Body of pancreas (tissue), 4 donors: ENCODE results near the gene IVL. TPM values are rescaled to one million over a fixed set of nuclear protein-coding genes. Genes with fewer than 3 reads are reported as not detected.

ENCODE experiments used
- ATAC-seq: fragments of 150-250 bp; one replicate; pipeline ENCODE4 v1.9.1; 2016
- DNase-seq, 4 donors: peaks; one replicate each; pipeline ENCODE4 v3.0.0-alpha.2; 2019
- H3K27ac ChIP-seq, 4 donors: fragments of 200-600 bp; sonication (generic); 1 replicate in 3 of 4; 2 replicates in 1 of 4; pipeline versions ENCODE4 v1.5.1 to v1.6.1; 2016 to 2019; ENCODE audit warnings: mild to moderate bottlenecking in 1 of 4, mixed read lengths in 1 of 4, moderate library complexity in 1 of 4
- H3K27me3 ChIP-seq, 2 donors: fragments of 200-600 bp; sonication (generic); one replicate each; pipeline ENCODE4 v1.6.0; 2016; ENCODE audit warnings: mild to moderate bottlenecking in 1 of 2
- H3K36me3 ChIP-seq, 2 donors: fragments of 200-600 bp; sonication (generic); replicated peaks in 1 of 2; 2 replicates each; pipeline ENCODE4 v1.5.1; 2016; ENCODE audit warnings: low read depth in 2 of 2; ENCODE audit not compliant: insufficient read depth in 1 of 2
- H3K4me1 ChIP-seq: fragments of 200-600 bp; sonication (generic); one replicate; pipeline ENCODE4 v1.6.0; 2016
- H3K4me3 ChIP-seq, 2 donors: fragments of 200-600 bp; sonication (generic); 1 replicate in 1 of 2; 2 replicates in 1 of 2; pipeline ENCODE4 v1.5.1; 2016 to 2019
- H3K9me3 ChIP-seq, 3 donors: fragments of 200-600 bp; sonication (generic); 1 replicate in 2 of 3; 2 replicates in 1 of 3; pipeline ENCODE4 v1.5.1; 2016
- POLR2A ChIP-seq, 3 donors: fragments of 450-650 bp; IDR thresholded peaks; one replicate each; pipeline ENCODE4 v1.6.1; 2016; ENCODE audit warnings: antibody characterized with exemption in 3 of 3, mild to moderate bottlenecking in 2 of 3
- WGBS, 2 donors: methylation state at CpG; one replicate each; pipeline ENCODE4 v1.1.5; 2017; 5-methylcytosine and 5-hydroxymethylcytosine counted together
- intact Hi-C: fragments of 100-400 bp; cut with DNase I; formaldehyde crosslinking; loops from one replicate; pipeline ENCODE4 v1.15.1; 2023
- total RNA-seq, 2 donors: library from RNA; depleted of rRNA; stranded (reverse); fragments of >200 nt; gene quantifications; one replicate each; pipeline ENCODE4 v1.1.0, GENCODE V29; 2016
- TF ChIP-seq, protein P1 (sequence below), 7 experiments: fragments of 450-650 bp in 4 of 7; fragments of 200-600 bp in 3 of 7; sonication (generic) in 3 of 7; IDR thresholded peaks; one replicate each; pipeline ENCODE4 v1.5.1; 2016 to 2019; ENCODE audit warnings: antibody characterized with exemption in 7 of 7

IVL gene
- total RNA-seq, 2 donors from 2014 or later = not detected

DNA sequence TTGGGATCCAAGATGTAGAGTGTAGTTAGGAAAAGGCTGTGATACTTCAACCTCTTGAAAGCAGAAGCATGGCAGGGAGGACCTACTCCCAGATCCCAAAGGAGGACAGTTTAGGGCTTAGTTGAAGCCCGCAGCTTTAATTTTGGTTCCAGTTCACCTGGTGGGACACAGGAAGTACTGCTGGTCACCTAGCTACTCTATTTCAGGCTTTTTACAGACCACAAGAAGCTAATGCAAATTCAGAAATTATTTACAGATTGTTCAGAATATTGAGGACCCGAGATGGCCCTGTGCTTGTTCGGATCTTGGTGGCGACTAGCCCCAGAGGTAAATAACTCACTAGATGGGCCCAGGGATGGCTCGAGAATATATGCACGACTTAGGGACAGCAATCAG lies 36.6 kb upstream of the IVL start:
- H3K4me1 ChIP-seq = no peaks in the 10 kb centered on the region
- intact Hi-C loops = no loop called here
- no peaks in the 10 kb centered on the region for H3K36me3 ChIP-seq
- DNase-seq = no peak
- H3K4me3 ChIP-seq = no peak overlapping the region
- no peaks in the 10 kb centered on the region for H3K9me3 ChIP-seq
- WGBS, 2 donors = 75 to 80% methylated on average over 6 of the region's 6 CpGs
- no peak overlapping the region for H3K27ac ChIP-seq
- TF ChIP-seq, protein P1, sequence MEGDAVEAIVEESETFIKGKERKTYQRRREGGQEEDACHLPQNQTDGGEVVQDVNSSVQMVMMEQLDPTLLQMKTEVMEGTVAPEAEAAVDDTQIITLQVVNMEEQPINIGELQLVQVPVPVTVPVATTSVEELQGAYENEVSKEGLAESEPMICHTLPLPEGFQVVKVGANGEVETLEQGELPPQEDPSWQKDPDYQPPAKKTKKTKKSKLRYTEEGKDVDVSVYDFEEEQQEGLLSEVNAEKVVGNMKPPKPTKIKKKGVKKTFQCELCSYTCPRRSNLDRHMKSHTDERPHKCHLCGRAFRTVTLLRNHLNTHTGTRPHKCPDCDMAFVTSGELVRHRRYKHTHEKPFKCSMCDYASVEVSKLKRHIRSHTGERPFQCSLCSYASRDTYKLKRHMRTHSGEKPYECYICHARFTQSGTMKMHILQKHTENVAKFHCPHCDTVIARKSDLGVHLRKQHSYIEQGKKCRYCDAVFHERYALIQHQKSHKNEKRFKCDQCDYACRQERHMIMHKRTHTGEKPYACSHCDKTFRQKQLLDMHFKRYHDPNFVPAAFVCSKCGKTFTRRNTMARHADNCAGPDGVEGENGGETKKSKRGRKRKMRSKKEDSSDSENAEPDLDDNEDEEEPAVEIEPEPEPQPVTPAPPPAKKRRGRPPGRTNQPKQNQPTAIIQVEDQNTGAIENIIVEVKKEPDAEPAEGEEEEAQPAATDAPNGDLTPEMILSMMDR (IDR thresholded peaks at IDR 0.05) = no peak
- no peak for TF ChIP-seq POLR2A (IDR thresholded peaks at IDR 0.05)
- no peak for ATAC-seq
- peaks cover 0 to 5% of the 10 kb centered on the region in 2 donors for H3K27me3 ChIP-seq

DNA sequence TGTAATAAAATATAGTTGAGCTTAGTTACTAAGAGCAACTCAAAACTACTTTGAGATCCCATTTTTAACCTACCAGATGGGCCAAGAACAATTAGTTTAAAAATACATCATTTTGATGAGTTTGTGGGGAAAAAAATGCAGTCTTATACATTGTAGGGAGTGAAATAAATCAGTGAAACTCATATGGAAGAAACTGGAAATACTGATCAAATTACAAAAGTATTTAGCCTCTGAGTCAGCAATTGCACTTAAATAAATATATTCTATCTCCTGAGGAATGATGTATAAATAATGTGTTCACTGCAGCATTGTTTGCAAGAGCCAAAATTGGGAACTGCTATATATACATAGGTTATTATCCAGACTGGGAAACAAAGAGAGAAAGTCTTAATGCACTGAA lies 34.9 kb upstream of the IVL start:
- Histone ChIP-seq H3K27ac (no peak overlapping the region), H3K9me3 (no peaks in the 10 kb centered on the region), H3K27me3 (peaks cover 0 to 5% of the 10 kb centered on the region in 2 donors), H3K36me3 (no peaks in the 10 kb centered on the region), H3K4me3 (no peak overlapping the region), H3K4me1 (no peaks in the 10 kb centered on the region)
- no peak for DNase-seq
- TF ChIP-seq, protein P1 (IDR thresholded peaks at IDR 0.05) = no peak
- no peak for TF ChIP-seq POLR2A (IDR thresholded peaks at IDR 0.05)
- intact Hi-C loops = no loop called here
- no peak for ATAC-seq

DNA sequence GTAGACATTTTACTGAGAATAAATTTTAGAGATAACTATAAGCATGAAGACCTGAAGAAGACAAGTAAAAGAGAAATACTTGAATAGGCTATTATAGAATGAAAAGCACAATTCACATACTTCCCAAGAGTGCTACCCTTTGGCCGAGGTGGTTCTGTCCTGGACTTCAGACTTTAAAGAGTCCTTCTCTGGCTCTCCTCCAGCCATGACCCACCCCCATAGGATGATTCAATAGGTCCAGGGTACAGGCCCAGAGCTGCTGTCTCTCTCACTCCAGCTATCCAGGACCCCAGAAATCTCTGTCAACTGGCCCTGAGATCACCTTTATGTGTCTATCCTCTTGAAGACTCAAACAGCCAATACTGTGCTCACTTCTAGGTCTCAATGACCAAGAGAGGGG lies 31.5 kb upstream of the IVL start:
- intact Hi-C loops = no loop called here

DNA sequence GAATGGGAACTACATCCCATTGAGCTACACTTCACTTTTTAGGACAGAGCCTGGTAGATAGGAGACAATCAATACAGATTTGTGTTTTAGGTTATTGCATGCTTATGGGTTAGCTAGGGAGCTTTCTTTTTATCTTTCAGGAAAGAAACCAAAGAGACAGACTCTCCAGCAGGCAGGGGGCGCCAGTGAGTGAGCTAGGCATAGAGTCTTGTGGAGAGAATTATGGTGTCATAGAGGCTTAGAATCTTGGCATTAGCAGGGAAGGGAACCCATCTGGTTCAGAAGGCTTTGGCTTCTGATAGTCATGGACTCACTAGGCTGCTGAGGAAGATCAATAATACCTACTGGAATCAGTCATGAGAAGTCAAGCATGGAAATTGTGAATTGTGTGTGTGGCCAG lies 30.3 kb upstream of the IVL start, which contains the start of gene SMCP:
TSS of gene SMCP (plus strand) at position 281 of the 400 bp plus-strand sequence. CDS start 6,101 bp downstream, outside the sequence.
- WGBS, 2 donors = 0% methylated on average over 1 of the region's 1 CpG
- ATAC-seq = no peak
- no peak for TF ChIP-seq POLR2A (IDR thresholded peaks at IDR 0.05)
- TF ChIP-seq, protein P1 (IDR thresholded peaks at IDR 0.05) = peak in 1 of 7 experiments; percentile 3

More for the DNA sequence above, 31.5 kb upstream of the IVL start:
- DNase-seq (no peak), ATAC-seq (no peak)
- Histone ChIP-seq H3K4me1 (no peaks in the 10 kb centered on the region), H3K27ac (no peak overlapping the region), H3K9me3 (no peaks in the 10 kb centered on the region), H3K36me3 (no peaks in the 10 kb centered on the region), H3K27me3 (peaks cover 0 to 5% of the 10 kb centered on the region in 2 donors), H3K4me3 (no peak overlapping the region)
- WGBS, 2 donors = 73 to 76% methylated on average over 1 of the region's 1 CpG
- TF ChIP-seq, protein P1 (IDR thresholded peaks at IDR 0.05) = no peak
- no peak for TF ChIP-seq POLR2A (IDR thresholded peaks at IDR 0.05)

DNA sequence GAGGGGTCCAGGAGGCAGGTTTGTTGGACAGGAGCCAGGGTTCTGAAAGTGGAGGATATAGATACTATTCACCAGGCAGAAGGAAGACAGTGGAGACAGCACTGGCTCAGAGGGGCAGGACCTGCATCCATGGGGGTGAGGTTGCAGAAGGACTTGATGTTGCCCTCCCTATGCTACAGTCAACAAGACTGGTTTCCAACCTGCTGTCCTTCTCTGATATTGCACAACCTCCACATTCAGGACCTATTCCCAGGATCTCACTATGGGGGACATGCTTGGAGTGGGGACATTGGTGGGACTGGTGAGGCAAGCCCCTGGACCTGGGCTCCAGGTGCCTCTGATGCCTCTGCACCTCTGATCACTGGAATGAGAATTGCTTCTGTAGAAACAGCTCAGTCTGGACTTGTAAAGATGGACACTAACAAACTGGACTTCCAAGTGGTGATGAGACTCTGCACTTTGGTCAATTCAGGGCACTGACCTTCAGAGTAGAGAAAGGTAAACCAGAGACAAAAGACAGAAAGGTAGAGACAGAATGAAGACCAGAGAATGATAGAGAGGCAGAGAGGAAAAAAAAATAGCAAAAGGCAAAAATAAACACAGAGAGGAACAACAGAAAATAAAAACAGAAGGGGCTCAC lies 28.7 kb upstream of the IVL start:
- no peak overlapping the region for H3K27ac ChIP-seq
- intact Hi-C loops = no loop called here
- no peaks in the 10 kb centered on the region for H3K9me3 ChIP-seq
- no peak overlapping the region for H3K4me3 ChIP-seq
- no peak for DNase-seq
- H3K27me3 ChIP-seq = no peaks in the 10 kb centered on the region
- H3K4me1 ChIP-seq = no peaks in the 10 kb centered on the region
- TF ChIP-seq, protein P1 (IDR thresholded peaks at IDR 0.05) = no peak
- TF ChIP-seq POLR2A (IDR thresholded peaks at IDR 0.05) = no peak
- ATAC-seq = no peak
- no peaks in the 10 kb centered on the region for H3K36me3 ChIP-seq

More for the DNA sequence above, 30.3 kb upstream of the IVL start, which contains the start of gene SMCP:
- no peaks in the 10 kb centered on the region for H3K9me3 ChIP-seq
- H3K4me1 ChIP-seq = no peaks in the 10 kb centered on the region
- H3K36me3 ChIP-seq = no peaks in the 10 kb centered on the region
- no peak within 1 kb of the TSS for H3K4me3 ChIP-seq
- intact Hi-C loops = no loop called here
- peak in 1 of 4 donors; percentile 9 for DNase-seq
- H3K27ac ChIP-seq = no peak within 1 kb of the TSS
- H3K27me3 ChIP-seq = no peaks in the 10 kb centered on the region
